Loucy (cell line): ENCODE results near the gene LDLRAD4.

Experiments used
- CTCF ChIP-seq: fragments of 200-600 bp; sonication (generic); conservative IDR thresholded peaks from 2 replicates; pipeline ENCODE4 v1.5.1; 2014; ENCODE audit warnings: mild to moderate bottlenecking, antibody characterized with exemption, low read length
- EZH2phosphoT487 ChIP-seq: fragments of 200-600 bp; IDR thresholded peaks from 2 replicates; pipeline ENCODE4 v1.6.1; 2018; ENCODE audit warnings: antibody characterized with exemption, mild to moderate bottlenecking, moderate library complexity, borderline replicate concordance

- TF ChIP-seq CTCF (no peak), EZH2phosphoT487 (no peak)
Observed at GRCh38 chr18:13416848-13417247, 198.3 kb downstream of the LDLRAD4 start.
